BLaER1 treated with 17β-estradiol and CSF1 and Interleukin-3, amounts not matched to agents 10 nM and 100 nM (cell line): ENCODE data around the gene GCK.

ENCODE experiments used
- H3K27ac ChIP-seq, 11 experiments: shearing (Covaris generic); formaldehyde crosslinking; 2 replicates each; pipeline ENCODE4 v1.8.1; 2022
- H3K27me3 ChIP-seq, 11 experiments: shearing (Covaris generic); formaldehyde crosslinking; 2 replicates each; pipeline ENCODE4 v1.8.1; 2022
- H3K36me3 ChIP-seq, 11 experiments: shearing (Covaris generic); formaldehyde crosslinking; 2 replicates each; pipeline ENCODE4 v1.8.1; 2022
- H3K4me1 ChIP-seq, 10 experiments: shearing (Covaris generic); formaldehyde crosslinking; 2 replicates each; pipeline ENCODE4 v1.8.1; 2022
- H3K4me2 ChIP-seq, 11 experiments: shearing (Covaris generic); formaldehyde crosslinking; 2 replicates each; pipeline ENCODE4 v1.8.1; 2022
- H3K4me3 ChIP-seq, 10 experiments: shearing (Covaris generic); formaldehyde crosslinking; 2 replicates each; pipeline ENCODE4 v1.8.1; 2022
- H3K9ac ChIP-seq, 11 experiments: shearing (Covaris generic); formaldehyde crosslinking; 2 replicates each; pipeline ENCODE4 v1.8.1; 2022
- H3K9me3 ChIP-seq, 11 experiments: shearing (Covaris generic); formaldehyde crosslinking; replicated peaks in 1 of 11; 2 replicates each; pipeline ENCODE4 v1.8.1; 2022
- H4K20me1 ChIP-seq, 11 experiments: shearing (Covaris generic); formaldehyde crosslinking; 2 replicates each; pipeline ENCODE4 v1.8.1; 2022
- Cebpa-rat ChIP-seq, 11 experiments: shearing (Covaris generic); IDR thresholded peaks; 2 replicates each; pipeline ENCODE4 v1.8.1; 2022

The GCK gene

DNA sequence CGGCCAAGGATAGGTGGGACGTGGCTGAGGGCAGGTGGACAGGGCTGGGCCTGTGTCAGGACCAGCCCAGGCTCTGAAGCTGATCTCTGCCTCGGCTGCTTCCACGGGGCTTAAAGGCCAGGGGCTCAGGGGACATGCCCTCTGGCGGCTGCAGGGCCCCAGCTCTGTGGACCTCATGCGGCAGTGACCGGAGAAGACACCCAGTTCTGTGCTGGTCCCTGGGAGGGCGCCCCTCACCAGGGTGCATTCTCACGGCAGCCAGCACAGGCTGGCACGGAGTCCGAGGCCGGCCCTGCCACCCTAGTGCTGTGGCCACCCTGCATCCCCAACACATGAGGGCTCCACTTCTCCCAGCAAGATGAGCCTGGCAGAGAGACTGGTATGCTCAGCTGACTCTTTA, 41.8 kb upstream of the GCK start:
- peaks cover 0 to 2% (median 0%) of the 10 kb centered on the region in 10 experiments; a peak in 2 of 20 replicates for H3K4me1 ChIP-seq
- no peak overlapping the region for H3K27ac ChIP-seq
- no peak for TF ChIP-seq Cebpa-rat (IDR thresholded peaks at IDR 0.05)
- H3K4me2 ChIP-seq: no peak overlapping the region
- no peaks in the 10 kb centered on the region for H3K36me3 ChIP-seq
- peaks cover 0 to 14% (median 0%) of the 10 kb centered on the region in 11 experiments; a peak in 1 of 22 replicates for H4K20me1 ChIP-seq
- no peaks in the 10 kb centered on the region for H3K9me3 ChIP-seq
- H3K4me3 ChIP-seq: no peak overlapping the region
- no peak overlapping the region for H3K9ac ChIP-seq
- H3K27me3 ChIP-seq: no peaks in the 10 kb centered on the region

DNA sequence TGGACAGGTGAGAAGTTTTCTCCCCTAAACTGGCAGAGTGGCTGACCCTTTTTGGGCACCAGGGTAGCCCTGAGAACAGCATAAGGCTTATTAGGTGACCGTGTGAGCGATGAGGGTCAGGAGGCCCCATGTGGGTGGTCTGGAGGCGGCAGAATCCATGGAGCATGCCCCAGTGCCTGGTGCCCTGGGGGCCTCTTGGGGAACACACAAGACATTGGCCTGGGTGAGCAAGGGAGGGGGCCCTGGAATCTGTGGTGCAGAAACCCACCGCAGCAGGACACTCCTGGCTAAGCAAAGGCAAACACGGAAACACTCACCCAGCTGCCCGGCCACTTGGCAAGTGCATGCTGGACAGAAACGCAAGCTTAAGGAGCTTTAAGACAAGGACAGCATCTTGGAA, 41.0 kb upstream of the GCK start:
- Histone ChIP-seq H3K4me3 (no peak overlapping the region), H3K9ac (no peak overlapping the region), H3K4me2 (no peak overlapping the region), H4K20me1 (peaks cover 0 to 11% (median 0%) of the 10 kb centered on the region in 11 experiments; a peak in 1 of 22 replicates), H3K9me3 (no peaks in the 10 kb centered on the region), H3K4me1 (no peaks in the 10 kb centered on the region), H3K27ac (no peak overlapping the region), H3K27me3 (no peaks in the 10 kb centered on the region), H3K36me3 (no peaks in the 10 kb centered on the region)
- no peak for TF ChIP-seq Cebpa-rat (IDR thresholded peaks at IDR 0.05)

GRCh38 chr7:44229546-44230105, 40.4 kb upstream of the GCK start:
- no peaks in the 10 kb centered on the region for H3K9me3 ChIP-seq
- H4K20me1 ChIP-seq: peaks cover 0 to 7% (median 0%) of the 10 kb centered on the region in 11 experiments; a peak in 1 of 22 replicates
- H3K36me3 ChIP-seq: no peaks in the 10 kb centered on the region
- H3K4me1 ChIP-seq: no peaks in the 10 kb centered on the region
- H3K4me3 ChIP-seq: no peak overlapping the region
- no peaks in the 10 kb centered on the region for H3K27me3 ChIP-seq
- no peak overlapping the region for H3K4me2 ChIP-seq
- H3K27ac ChIP-seq: no peak overlapping the region
- TF ChIP-seq Cebpa-rat (IDR thresholded peaks at IDR 0.05): no peak
- H3K9ac ChIP-seq: no peak overlapping the region

DNA sequence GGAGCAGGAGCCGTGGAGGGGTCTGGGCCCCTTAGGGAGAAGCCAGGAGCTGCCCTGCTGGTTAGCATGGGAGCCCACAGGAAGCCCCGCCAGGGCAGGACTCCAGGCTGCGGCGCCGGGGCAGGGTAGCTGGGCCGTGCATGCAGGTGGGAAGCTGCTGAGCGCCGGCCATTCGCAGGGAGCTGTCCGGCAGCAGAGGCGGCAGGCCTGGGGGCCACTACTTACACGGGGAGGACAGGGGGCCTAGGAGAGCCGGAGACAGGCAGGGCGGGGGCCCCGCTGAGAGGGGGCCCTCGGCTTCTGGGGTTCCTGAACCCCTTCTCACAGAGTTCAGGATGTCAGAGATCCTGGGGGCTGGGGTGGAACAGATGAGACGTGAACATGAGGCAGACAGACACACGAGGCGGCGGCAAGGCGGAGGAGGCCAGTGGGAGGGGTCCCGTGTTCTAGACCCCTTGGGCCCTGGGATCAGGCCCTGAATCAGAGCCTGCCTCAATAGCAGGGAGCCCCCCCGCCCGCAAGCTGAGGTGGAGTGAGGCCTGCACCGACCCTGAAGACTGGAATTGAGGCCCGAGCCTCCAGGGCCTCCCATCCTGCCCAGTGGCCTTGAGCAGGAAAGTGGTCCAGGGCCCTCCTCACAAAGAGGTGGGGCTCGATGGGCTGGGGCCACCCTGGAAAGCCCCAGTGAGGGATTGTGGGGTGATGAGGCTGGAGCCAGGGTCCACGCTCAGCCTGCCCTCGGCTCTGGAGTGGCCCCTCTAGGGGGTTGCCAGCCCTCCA, 39.5 kb upstream of the GCK start:
- H3K4me1 ChIP-seq: no peaks in the 10 kb centered on the region
- no peak overlapping the region for H3K27ac ChIP-seq
- no peaks in the 10 kb centered on the region for H3K9me3 ChIP-seq
- H3K4me3 ChIP-seq: no peak overlapping the region
- H3K27me3 ChIP-seq: no peaks in the 10 kb centered on the region
- TF ChIP-seq Cebpa-rat (IDR thresholded peaks at IDR 0.05): no peak
- H3K36me3 ChIP-seq: no peaks in the 10 kb centered on the region
- no peak overlapping the region for H3K4me2 ChIP-seq
- no peak overlapping the region for H3K9ac ChIP-seq
- H4K20me1 ChIP-seq: no peaks in the 10 kb centered on the region; a peak in 1 of 22 replicates

DNA sequence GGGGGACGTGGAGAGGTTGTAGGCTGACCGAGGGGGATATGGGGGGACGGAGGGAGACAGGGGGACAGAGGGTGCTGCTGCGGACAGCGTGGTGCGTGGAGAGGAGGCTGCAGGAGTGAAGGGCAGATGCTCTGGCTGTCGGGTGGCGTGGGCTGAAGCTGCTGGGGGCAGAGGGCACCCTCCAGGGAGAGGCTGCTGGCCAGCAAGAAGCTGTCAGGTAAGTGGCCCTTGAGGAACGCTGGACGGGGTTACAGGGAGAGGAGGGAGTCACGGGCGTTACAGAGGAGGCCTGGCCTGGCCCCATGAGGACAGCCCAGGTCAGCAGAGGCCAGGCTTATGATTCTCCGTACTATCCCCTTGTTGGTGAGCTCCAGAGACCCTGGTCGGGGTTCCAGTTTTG, 38.7 kb upstream of the GCK start:
- Histone ChIP-seq H3K4me2 (no peak overlapping the region), H3K9me3 (no peaks in the 10 kb centered on the region), H4K20me1 (no peaks in the 10 kb centered on the region; a peak in 1 of 22 replicates), H3K4me3 (no peak overlapping the region), H3K27ac (no peak overlapping the region), H3K27me3 (no peaks in the 10 kb centered on the region), H3K4me1 (no peaks in the 10 kb centered on the region), H3K9ac (no peak overlapping the region), H3K36me3 (no peaks in the 10 kb centered on the region)
- no peak for TF ChIP-seq Cebpa-rat (IDR thresholded peaks at IDR 0.05)

- Histone ChIP-seq H3K4me2 (no peak overlapping the region), H3K4me3 (no peak overlapping the region), H3K4me1 (no peaks in the 10 kb centered on the region), H3K9me3 (no peaks in the 10 kb centered on the region), H3K9ac (no peak overlapping the region), H3K27me3 (no peaks in the 10 kb centered on the region), H4K20me1 (no peaks in the 10 kb centered on the region; a peak in 1 of 22 replicates), H3K36me3 (no peaks in the 10 kb centered on the region), H3K27ac (no peak overlapping the region)
- no peak for TF ChIP-seq Cebpa-rat (IDR thresholded peaks at IDR 0.05)
Observed at GRCh38 chr7:44226396-44226753, 37.1 kb upstream of the GCK start.

DNA sequence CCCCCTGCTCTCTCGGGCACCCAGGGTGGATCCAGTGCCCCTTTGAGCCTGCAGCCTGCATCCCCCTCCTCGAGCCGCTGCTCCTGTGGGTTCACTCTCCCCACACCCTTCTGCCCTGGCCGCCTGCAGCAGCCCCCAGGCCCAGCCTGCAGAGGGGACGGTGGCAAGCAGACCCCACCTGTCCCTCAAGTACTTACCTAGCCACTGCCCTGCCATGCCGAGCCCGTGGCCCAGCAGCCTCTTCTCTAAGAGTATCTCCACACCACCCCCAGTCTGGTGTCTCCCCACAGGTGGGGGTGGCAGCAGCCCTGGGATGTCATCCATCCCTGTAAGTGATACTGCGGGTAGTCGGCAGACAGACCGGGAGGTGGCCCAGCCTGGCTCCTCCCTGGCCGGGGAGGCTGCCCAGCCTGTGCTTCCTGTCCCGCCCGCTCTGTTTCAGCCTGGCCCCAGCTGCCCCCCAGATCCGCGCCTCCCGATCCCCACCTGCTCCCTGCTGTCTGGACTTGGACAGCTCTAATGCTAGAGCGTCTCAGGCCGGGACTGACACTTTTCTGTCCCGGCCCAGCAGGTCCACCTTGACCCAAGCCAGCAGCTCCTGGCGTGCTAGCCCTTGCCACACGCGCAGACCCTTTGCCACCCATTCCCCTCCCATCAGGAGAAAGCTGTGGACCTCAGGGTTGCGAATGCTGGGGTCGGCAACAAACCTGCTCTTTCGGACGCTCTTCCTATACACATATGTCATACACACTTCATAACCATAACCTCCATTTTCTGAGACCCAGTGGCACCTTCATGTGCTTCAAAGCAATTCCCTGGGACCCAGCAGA, 36.5 kb upstream of the GCK start:
- no peaks in the 10 kb centered on the region for H3K4me1 ChIP-seq
- no peak overlapping the region for H3K4me3 ChIP-seq
- no peaks in the 10 kb centered on the region for H3K27me3 ChIP-seq
- no peak overlapping the region for H3K27ac ChIP-seq
- no peaks in the 10 kb centered on the region; a peak in 1 of 22 replicates for H4K20me1 ChIP-seq
- H3K36me3 ChIP-seq: no peaks in the 10 kb centered on the region
- H3K4me2 ChIP-seq: no peak overlapping the region
- TF ChIP-seq Cebpa-rat (IDR thresholded peaks at IDR 0.05): no peak
- no peak overlapping the region for H3K9ac ChIP-seq
- H3K9me3 ChIP-seq: no peaks in the 10 kb centered on the region

DNA sequence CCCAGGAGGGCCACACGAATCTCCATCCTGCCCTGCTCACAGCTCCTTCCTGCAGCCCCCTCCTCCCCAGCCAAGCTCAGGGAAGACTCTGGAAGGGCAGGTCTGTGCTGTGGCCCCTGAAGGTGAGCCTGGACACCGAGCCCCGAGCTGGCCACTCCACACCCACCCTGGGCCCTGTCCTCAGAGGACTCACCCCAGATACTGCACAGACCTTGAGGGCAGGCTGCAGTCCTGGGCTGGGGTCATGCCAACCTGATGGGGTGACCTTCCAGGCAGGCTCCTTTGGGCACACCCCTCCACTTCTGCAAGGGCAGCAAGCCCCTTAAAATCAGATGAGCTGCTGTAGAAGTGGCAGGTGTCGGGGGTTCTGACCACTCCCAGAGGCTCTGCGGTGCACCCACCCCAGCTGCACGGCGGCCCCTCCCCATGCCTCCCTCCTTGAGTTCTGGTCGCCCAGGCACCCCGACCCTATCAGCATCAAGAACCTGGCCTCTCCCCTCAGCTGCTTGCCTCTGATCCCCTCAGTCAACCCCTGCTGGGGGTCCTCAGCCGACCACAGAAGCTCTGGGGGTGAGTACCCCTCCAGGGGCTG, 35.8 kb upstream of the GCK start:
- H3K27me3 ChIP-seq: no peaks in the 10 kb centered on the region
- no peak for TF ChIP-seq Cebpa-rat (IDR thresholded peaks at IDR 0.05)
- H3K9me3 ChIP-seq: no peaks in the 10 kb centered on the region
- H3K4me3 ChIP-seq: no peak overlapping the region
- no peaks in the 10 kb centered on the region; a peak in 1 of 22 replicates for H4K20me1 ChIP-seq
- no peaks in the 10 kb centered on the region for H3K36me3 ChIP-seq
- H3K4me2 ChIP-seq: no peak overlapping the region
- H3K4me1 ChIP-seq: no peaks in the 10 kb centered on the region
- no peak overlapping the region for H3K9ac ChIP-seq
- no peak overlapping the region for H3K27ac ChIP-seq
